HG03342 (cell line): Measurements from ENCODE around the gene NUB1.

Experiments used
- ATAC-seq: cut with Tn5 transposase; IDR thresholded peaks from one replicate; pipeline ENCODE4 v1.9.1; 2021; ENCODE audit warnings: mild to moderate bottlenecking, moderate library complexity; ENCODE audit not compliant: unreplicated experiment

Gene NUB1

GRCh38 chr7:151376218-151376902 is 34.7 kb downstream of the NUB1 start:
- ATAC-seq: no peak

GRCh38 chr7:151377406-151377805 is 35.8 kb downstream of the NUB1 start:
- ATAC-seq: no peak

- no peak for ATAC-seq
These were observed 36.4 kb downstream of the NUB1 start for GRCh38 chr7:151378011-151378410.

- no peak for ATAC-seq
These were observed 37.0 kb downstream of the NUB1 start for GRCh38 chr7:151378496-151379192.

- ATAC-seq: no peak
These were observed 37.5 kb downstream of the NUB1 start for GRCh38 chr7:151379193-151379520.

GRCh38 chr7:151379534-151380198 is 38.1 kb downstream of the NUB1 start:
- no peak for ATAC-seq

- ATAC-seq: no peak
These were observed 38.8 kb downstream of the NUB1 start for GRCh38 chr7:151380199-151381097.

GRCh38 chr7:151381098-151381347 is 39.4 kb downstream of the NUB1 start:
- ATAC-seq: no peak

GRCh38 chr7:151381348-151382078 is 39.9 kb downstream of the NUB1 start:
- ATAC-seq: no peak

GRCh38 chr7:151382079-151382885 is 40.7 kb downstream of the NUB1 start:
- no peak for ATAC-seq

- ATAC-seq: no peak
These were observed 42.2 kb downstream of the NUB1 start for GRCh38 chr7:151383638-151384351.

- ATAC-seq: no peak
These were observed 42.7 kb downstream of the NUB1 start for GRCh38 chr7:151384352-151384697.

- no peak for ATAC-seq
These were observed 43.4 kb downstream of the NUB1 start for GRCh38 chr7:151384776-151385625.

- ATAC-seq: no peak
These were observed 44.2 kb downstream of the NUB1 start for GRCh38 chr7:151385626-151386300.

- ATAC-seq: no peak
These were observed 44.9 kb downstream of the NUB1 start for GRCh38 chr7:151386301-151387160.

- no peak for ATAC-seq
These were observed 45.8 kb downstream of the NUB1 start for GRCh38 chr7:151387161-151388006.
